Measurements from ENCODE around the gene ARHGEF17. TPM values are rescaled to one million over a fixed set of nuclear protein-coding genes. Genes with fewer than 3 reads are reported as not detected.

The ARHGEF17 gene
- polyA plus RNA-seq, 2 of the 4 experiments (the other 2 are of a cell fraction), result 7.0 to 16.2 TPM

DNA sequence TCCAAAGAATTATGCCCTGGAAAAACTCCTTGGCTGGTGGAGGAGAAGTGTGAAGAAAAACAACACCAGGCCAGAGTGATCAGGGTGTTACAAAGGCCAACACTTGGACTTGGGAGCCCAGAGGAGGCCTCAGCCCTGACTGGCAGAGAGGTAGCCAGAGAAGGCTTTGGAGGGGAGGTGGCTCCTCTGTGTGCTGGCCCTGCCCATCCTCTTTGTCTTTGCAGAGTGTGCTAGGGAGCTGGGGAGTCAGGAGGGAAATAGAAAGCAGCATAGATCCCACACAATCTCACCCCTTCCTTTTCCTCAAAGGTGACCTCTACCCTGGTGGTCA, 48.0 kb upstream of the ARHGEF17 start:
- DNase-seq (ENCODE audit: low read depth in 1 of 2, low spot score in 1 of 2), result no peak
- H3K9me3 ChIP-seq, result no peaks in the 10 kb centered on the region
- POLR2A ChIA-PET, result no interaction called here
- no peak for FAIRE-seq
- peaks cover 25% of the 10 kb centered on the region for H3K4me1 ChIP-seq
- no peak for ATAC-seq
- H3K27ac ChIP-seq, result no peak overlapping the region
- TF ChIP-seq CHD2 (IDR thresholded peaks at IDR 0.05; ENCODE audit: low read length, partially characterized antibody) (no peak), BHLHE40 (IDR thresholded peaks at IDR 0.05; ENCODE audit: low read depth, low read length) (no peak), FOSL2 (IDR thresholded peaks at IDR 0.05) (no peak), FOSL2 (CRISPR knock-in tag; IDR thresholded peaks at IDR 0.05) (no peak), EP300 (IDR thresholded peaks at IDR 0.05) (no peak), POLR2A (IDR thresholded peaks at IDR 0.05; ENCODE audit: low read length) (no peak)
- no peak overlapping the region for H3K4me2 ChIP-seq
- CTCF ChIA-PET, result interaction anchor here (1.3 to 16.0 kb wide), 5 partner anchors 11 to 118 kb away, joined by 3 to 224 read pairs (median 22); partner anchors contain the start of gene P2RY6
- H3K4me3 ChIP-seq, result no peak overlapping the region

GRCh38 chr11:73262851-73263495, 45.1 kb upstream of the ARHGEF17 start:
- Histone ChIP-seq H3K4me1 (peaks cover 14% of the 10 kb centered on the region), H3K9me3 (no peaks in the 10 kb centered on the region), H3K4me2 (peak overlapping the region; percentile 4; the same call in 1 of the 3 replicates), H3K4me3 (no peak overlapping the region), H3K27ac (peak overlapping the region in 1 of 2 experiments; percentile 7; a peak in 1 of 6 replicates)
- ATAC-seq, result peak; percentile 26 to 68; a peak in 3 of 6 replicates
- POLR2A ChIA-PET, result no interaction called here
- TF ChIP-seq ZFP36 (IDR thresholded peaks at IDR 0.05; ENCODE audit: borderline replicate concordance, partially characterized antibody) (peak; percentile 80), MAZ (IDR thresholded peaks at IDR 0.05; ENCODE audit: borderline replicate concordance, low read depth, low read length) (no peak)
- TF ChIP-seq, protein P1, sequence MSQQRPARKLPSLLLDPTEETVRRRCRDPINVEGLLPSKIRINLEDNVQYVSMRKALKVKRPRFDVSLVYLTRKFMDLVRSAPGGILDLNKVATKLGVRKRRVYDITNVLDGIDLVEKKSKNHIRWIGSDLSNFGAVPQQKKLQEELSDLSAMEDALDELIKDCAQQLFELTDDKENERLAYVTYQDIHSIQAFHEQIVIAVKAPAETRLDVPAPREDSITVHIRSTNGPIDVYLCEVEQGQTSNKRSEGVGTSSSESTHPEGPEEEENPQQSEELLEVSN (IDR thresholded peaks at IDR 0.05; ENCODE audit: borderline replicate concordance, low read depth), result no peak
- DNase-seq (ENCODE audit: low read depth in 1 of 2, low spot score in 1 of 2), result peak in 1 of 2 experiments; percentile 48
- no peak for FAIRE-seq
- WGBS (ENCODE audit: missing lambda C conversion rate), result 24% methylated on average over 5 of the region's 5 CpGs
- CTCF ChIA-PET, result interaction anchor here (1.2 to 16.0 kb wide), 6 partner anchors 9 to 72 kb away, joined by 3 to 224 read pairs (median 6); partner anchors contain the start of gene P2RY6

DNA sequence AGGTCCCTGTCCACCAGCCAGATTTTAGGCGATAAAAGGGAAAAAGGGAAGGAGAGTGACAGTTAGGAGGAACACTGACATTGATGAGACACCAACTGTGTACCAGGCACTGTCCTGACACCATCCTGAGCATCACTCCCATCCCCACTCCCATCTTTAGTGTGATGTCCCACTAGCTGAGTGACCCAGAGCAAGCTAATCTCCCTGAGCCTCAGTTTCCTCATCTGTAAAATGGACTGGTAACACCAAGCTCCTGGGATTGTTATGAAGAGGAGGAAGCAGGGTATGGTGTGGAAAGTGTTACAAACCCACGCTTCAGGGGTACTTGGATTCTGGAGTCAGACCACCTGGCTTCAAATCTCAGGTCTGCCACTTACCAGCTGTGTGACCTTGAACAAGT, 44.4 kb upstream of the ARHGEF17 start:
- H3K4me3 ChIP-seq, result no peak overlapping the region
- H3K27ac ChIP-seq, result no peak overlapping the region; a peak in 1 of 6 replicates
- TF ChIP-seq PHF8 (IDR thresholded peaks at IDR 0.05; ENCODE audit: borderline replicate concordance, low read depth) (no peak), GATA3 (IDR thresholded peaks at IDR 0.05; ENCODE audit: borderline replicate concordance) (no peak), MAZ (IDR thresholded peaks at IDR 0.05; ENCODE audit: borderline replicate concordance, low read depth, low read length) (no peak), CHD4 (IDR thresholded peaks at IDR 0.05; ENCODE audit: borderline replicate concordance) (no peak), NFE2L2 (conservative IDR thresholded peaks at IDR 0.05; ENCODE audit: low read length) (no peak), FOXS1 (CRISPR knock-in tag; IDR thresholded peaks at IDR 0.05) (no peak), KDM5A (IDR thresholded peaks at IDR 0.05) (no peak), HOXA7 (CRISPR knock-in tag; IDR thresholded peaks at IDR 0.05) (no peak), ELK1 (IDR thresholded peaks at IDR 0.05; ENCODE audit: low read depth, low read length) (no peak), MAX (IDR thresholded peaks at IDR 0.05) (no peak), JUNB (IDR thresholded peaks at IDR 0.05) (no peak), ZNF302 (CRISPR knock-in tag; IDR thresholded peaks at IDR 0.05) (no peak), KDM1A (IDR thresholded peaks at IDR 0.05; ENCODE audit: low read depth) (no peak), PBX3 (IDR thresholded peaks at IDR 0.05) (no peak), CEBPB (IDR thresholded peaks at IDR 0.05) (no peak), CTCF (IDR thresholded peaks at IDR 0.05) (no peak)
- TF ChIP-seq, protein P2, sequence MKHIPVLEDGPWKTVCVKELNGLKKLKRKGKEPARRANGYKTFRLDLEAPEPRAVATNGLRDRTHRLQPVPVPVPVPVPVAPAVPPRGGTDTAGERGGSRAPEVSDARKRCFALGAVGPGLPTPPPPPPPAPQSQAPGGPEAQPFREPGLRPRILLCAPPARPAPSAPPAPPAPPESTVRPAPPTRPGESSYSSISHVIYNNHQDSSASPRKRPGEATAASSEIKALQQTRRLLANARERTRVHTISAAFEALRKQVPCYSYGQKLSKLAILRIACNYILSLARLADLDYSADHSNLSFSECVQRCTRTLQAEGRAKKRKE (CRISPR knock-in tag; IDR thresholded peaks at IDR 0.05; ENCODE audit: low read depth), result no peak
- ChIA-PET POLR2A (no interaction called here), CTCF (interaction anchor here (1.0 to 16.0 kb wide), 6 partner anchors 19 to 660 kb away, joined by 3 to 224 read pairs (median 8); no protein-coding TSS in a partner anchor)
- H3K9me3 ChIP-seq, result no peaks in the 10 kb centered on the region
- WGBS (ENCODE audit: missing lambda C conversion rate), result 90% methylated on average over 2 of the region's 2 CpGs
- FAIRE-seq, result no peak
- no peak overlapping the region for H3K4me2 ChIP-seq
- H3K4me1 ChIP-seq, result peaks cover 8% of the 10 kb centered on the region
- no peak for ATAC-seq
- DNase-seq (ENCODE audit: low read depth in 1 of 2, low spot score in 1 of 2), result no peak

All from A549 (cell line).